ENCODE data around the gene QSOX2. TPM values are rescaled to one million over a fixed set of nuclear protein-coding genes. Genes with fewer than 3 reads are reported as not detected.

The QSOX2 gene
- total RNA-seq, 1 experiment from 2014 or later, result 34.6 TPM

- BruUV-seq (replicated peaks), result no TSS peak
- H2AFZ ChIP-seq (ENCODE audit: low read depth, low read length, poor library complexity, severe bottlenecking), result no peak overlapping the region
- H3K79me2 ChIP-seq (ENCODE audit: insufficient read depth, low read length), result no peaks in the 10 kb centered on the region
- DNase-seq (ENCODE audit: low read depth, low spot score) (no peak), ATAC-seq (no peak)
- H4K20me1 ChIP-seq (ENCODE audit: insufficient read depth), result no peaks in the 10 kb centered on the region
- no peaks in the 10 kb centered on the region for H3K36me3 ChIP-seq (ENCODE audit: control insufficient read depth in 1 of 2, insufficient read depth in 2 of 2, low read length in 2 of 2)
- ChIA-PET POLR2A (no interaction called here), RAD21 (ENCODE audit: low non-redundant PET in 1 of 2, low total read pairs in 2 of 2, uncharacterized antibody in 2 of 2, unreplicated experiment in 2 of 2) (interaction anchor here in 1 of 2 experiments (0.7 kb wide), 1 partner anchor 175 kb away, joined by 3 read pairs; no protein-coding TSS in a partner anchor), CTCF (no interaction called here)
- H3K4me1 ChIP-seq (ENCODE audit: control insufficient read depth in 1 of 2, insufficient read depth in 2 of 2, low read length in 2 of 2), result peaks cover 11 to 16% of the 10 kb centered on the region in 2 experiments; a peak in 3 of 4 replicates
- no peak overlapping the region for H3K4me3 ChIP-seq (replicated peaks in 1 of 2; ENCODE audit: low read depth in 1 of 2, low read length in 2 of 2)
- no peaks in the 10 kb centered on the region for H3K9me3 ChIP-seq (ENCODE audit: control insufficient read depth in 1 of 2, insufficient read depth in 1 of 2, low read depth in 1 of 2, low read length in 2 of 2)
- intact Hi-C loops (cut with micrococcal nuclease), result loop anchor here (5.0 to 10.0 kb wide), 2 partner anchors 320 to 682 kb away; partner anchors contain the start of gene UBAC1
- H3K9me2 ChIP-seq (ENCODE audit: insufficient read depth), result no peaks in the 10 kb centered on the region
- no peak overlapping the region for H3K27ac ChIP-seq (ENCODE audit: low read depth, low read length)
- H3K4me2 ChIP-seq (ENCODE audit: low read length), result no peak overlapping the region
- no peaks in the 10 kb centered on the region for H3K27me3 ChIP-seq (ENCODE audit: insufficient read depth, low read length)
- no peak overlapping the region for H3K9ac ChIP-seq (ENCODE audit: low read length)
- TF ChIP-seq SIN3A (IDR thresholded peaks at IDR 0.05; ENCODE audit: low read depth), result no peak
- TF ChIP-seq ZBTB33 (IDR thresholded peaks at IDR 0.05; ENCODE audit: extremely low read depth, insufficient replicate concordance, low read length), result no peak
- TF ChIP-seq POLR2AphosphoS5 (IDR thresholded peaks at IDR 0.05; ENCODE audit: low read depth, low read length), result no peak
- TF ChIP-seq EGR1 (IDR thresholded peaks at IDR 0.05; ENCODE audit: low read depth), result no peak
- no peak for TF ChIP-seq CBX3 (IDR thresholded peaks at IDR 0.05; ENCODE audit: low read depth)
These were observed 38.7 kb upstream of the QSOX2 start for GRCh38 chr9:136284311-136284710.
